A673 (cell line): ENCODE measurements around the gene FAM20B.

Experiments used
- EZH2 ChIP-seq: fragments of 200-600 bp; sonication (generic); IDR thresholded peaks from 2 replicates; pipeline ENCODE4 v1.6.1; 2017; ENCODE audit warnings: borderline replicate concordance, low read depth, mild to moderate bottlenecking, mixed read lengths, antibody characterized with exemption, low read length; ENCODE audit not compliant: poor library complexity, severe bottlenecking
- TF ChIP-seq, protein P1 (sequence below): fragments of 300-800, 200-600 bp; sonication (generic); conservative IDR thresholded peaks from 2 replicates; pipeline ENCODE4 v1.5.1; 2017; ENCODE audit warnings: low read depth, mild to moderate bottlenecking, antibody characterized with exemption, low read length, moderate library complexity, mixed read lengths

GRCh38 chr1:179052776-179053175, 27.1 kb downstream of the FAM20B start:
- TF ChIP-seq, protein P1, sequence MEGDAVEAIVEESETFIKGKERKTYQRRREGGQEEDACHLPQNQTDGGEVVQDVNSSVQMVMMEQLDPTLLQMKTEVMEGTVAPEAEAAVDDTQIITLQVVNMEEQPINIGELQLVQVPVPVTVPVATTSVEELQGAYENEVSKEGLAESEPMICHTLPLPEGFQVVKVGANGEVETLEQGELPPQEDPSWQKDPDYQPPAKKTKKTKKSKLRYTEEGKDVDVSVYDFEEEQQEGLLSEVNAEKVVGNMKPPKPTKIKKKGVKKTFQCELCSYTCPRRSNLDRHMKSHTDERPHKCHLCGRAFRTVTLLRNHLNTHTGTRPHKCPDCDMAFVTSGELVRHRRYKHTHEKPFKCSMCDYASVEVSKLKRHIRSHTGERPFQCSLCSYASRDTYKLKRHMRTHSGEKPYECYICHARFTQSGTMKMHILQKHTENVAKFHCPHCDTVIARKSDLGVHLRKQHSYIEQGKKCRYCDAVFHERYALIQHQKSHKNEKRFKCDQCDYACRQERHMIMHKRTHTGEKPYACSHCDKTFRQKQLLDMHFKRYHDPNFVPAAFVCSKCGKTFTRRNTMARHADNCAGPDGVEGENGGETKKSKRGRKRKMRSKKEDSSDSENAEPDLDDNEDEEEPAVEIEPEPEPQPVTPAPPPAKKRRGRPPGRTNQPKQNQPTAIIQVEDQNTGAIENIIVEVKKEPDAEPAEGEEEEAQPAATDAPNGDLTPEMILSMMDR = no peak
- TF ChIP-seq EZH2 = no peak
